Transverse colon (tissue), 4 donors: ENCODE results near the gene RUNX3. TPM values are rescaled to one million over a fixed set of nuclear protein-coding genes. Genes with fewer than 3 reads are reported as not detected.
"Not testable (repeated sequence)": the region's sequence is repeated elsewhere in the genome, so short reads cannot be mapped to it uniquely, and the experiment has no call there.

ENCODE experiments used
- DNase-seq: peaks from one replicate; pipeline ENCODE4 v3.0.0-alpha.2; 2019
- H3K27ac ChIP-seq, 4 donors: fragments of 200-600 bp; sonication (generic); 2 replicates each; pipeline ENCODE4 v1.5.1; 2016 to 2018; ENCODE audit warnings: inconsistent platforms in 4 of 4
- H3K27me3 ChIP-seq: fragments of 200-600 bp; sonication (generic); 2 replicates; pipeline ENCODE4 v1.5.1; 2017; ENCODE audit warnings: inconsistent platforms
- H3K36me3 ChIP-seq, 4 donors: fragments of 200-600 bp; sonication (generic); 2 replicates each; pipeline ENCODE4 v1.5.1; 2017 to 2019; ENCODE audit warnings: inconsistent platforms in 4 of 4
- H3K4me1 ChIP-seq, 4 donors: fragments of 200-600 bp; sonication (generic); 2 replicates each; pipeline ENCODE4 v1.5.1; 2017 to 2020; ENCODE audit warnings: inconsistent platforms in 4 of 4
- H3K4me3 ChIP-seq, 4 donors: fragments of 200-600 bp; sonication (generic); 1 replicate in 1 of 4; 2 replicates in 3 of 4; pipeline versions ENCODE4 v1.5.1 to v1.6.1; 2017 to 2019; ENCODE audit warnings: inconsistent platforms in 4 of 4
- H3K9me3 ChIP-seq, 2 donors: fragments of 200-600 bp; sonication (generic); 2 replicates each; pipeline ENCODE4 v1.5.1; 2017 to 2019; ENCODE audit warnings: inconsistent platforms in 2 of 2
- CTCF ChIP-seq, 5 experiments: fragments of 200-600 bp in 3 of 5; fragments of 450-650 bp in 2 of 5; sonication (generic) in 3 of 5; IDR thresholded peaks; 1 replicate in 2 of 5; 2 replicates in 3 of 5; pipeline ENCODE4 v1.5.1; 2016 to 2017; ENCODE audit warnings: antibody characterized with exemption in 5 of 5, inconsistent platforms in 3 of 5, mild to moderate bottlenecking in 2 of 5, moderate library complexity in 1 of 5
- EP300 ChIP-seq: sonication (generic); formaldehyde crosslinking; IDR thresholded peaks from one replicate; pipeline ENCODE4 v1.6.1; 2017; ENCODE audit warnings: antibody characterized with exemption, low read depth
- POLR2A ChIP-seq: fragments of 450-650 bp; IDR thresholded peaks from one replicate; pipeline ENCODE4 v1.6.1; 2016; ENCODE audit warnings: antibody characterized with exemption, mild to moderate bottlenecking, moderate library complexity
- POLR2AphosphoS5 ChIP-seq, 3 donors: sonication (generic); formaldehyde crosslinking; IDR thresholded peaks; one replicate each; pipeline ENCODE4 v1.6.1; 2016; ENCODE audit warnings: antibody characterized with exemption in 3 of 3
- WGBS, 2 donors: methylation state at CpG; one replicate each; pipeline ENCODE4 v1.1.5; 2018; ENCODE audit warnings: low coverage in 1 of 2; 5-methylcytosine and 5-hydroxymethylcytosine counted together
- in situ Hi-C, 4 donors: fragments of 200-750 bp; cut with MboI; loops; one replicate each; pipeline versions ENCODE4 v1.15.0 to v1.15.1; 2017; ENCODE audit warnings: low sequenced_read_pairs in 3 of 4, low pct_ligation_motif_present in 1 of 4, low pct_unique_long_range_greater_than_20kb in 1 of 4
- intact Hi-C: fragments of 100-400 bp; cut with DNase I; formaldehyde crosslinking; loops from one replicate; pipeline ENCODE4 v1.15.1; 2023; ENCODE audit warnings: low total_unique reads
- total RNA-seq, 4 donors: library from RNA; depleted of rRNA; stranded (reverse); fragments of >200 nt; gene quantifications; one replicate each; pipeline ENCODE4 v1.1.0, GENCODE V29; 2016

RUNX3 gene
- total RNA-seq, 4 donors from 2014 or later: 1.5 to 4.8 (median 3.4) TPM

- H3K4me3 ChIP-seq, H3K27me3 ChIP-seq, H3K36me3 ChIP-seq, H3K9me3 ChIP-seq, in situ Hi-C loops: not testable (repeated sequence)
- WGBS, 2 donors: 20 to 38% methylated on average over 1 of the region's 1 CpG
- peak in 1 of 3 donors; percentile 24 for TF ChIP-seq POLR2AphosphoS5 (IDR thresholded peaks at IDR 0.05)
- peaks cover 0 to 38% (median 6%) of the 10 kb centered on the region in 4 donors for H3K4me1 ChIP-seq
- H3K27ac ChIP-seq: peak overlapping the region in 1 of 4 donors; percentile 72
- intact Hi-C loops: loop anchor here (5.0 kb wide), 1 partner anchor 1311 kb away; no protein-coding TSS in a partner anchor
- DNase-seq: peak; percentile 4
Measured at GRCh38 chr1:24891367-24891766, 38.7 kb downstream of the RUNX3 start.

DNA sequence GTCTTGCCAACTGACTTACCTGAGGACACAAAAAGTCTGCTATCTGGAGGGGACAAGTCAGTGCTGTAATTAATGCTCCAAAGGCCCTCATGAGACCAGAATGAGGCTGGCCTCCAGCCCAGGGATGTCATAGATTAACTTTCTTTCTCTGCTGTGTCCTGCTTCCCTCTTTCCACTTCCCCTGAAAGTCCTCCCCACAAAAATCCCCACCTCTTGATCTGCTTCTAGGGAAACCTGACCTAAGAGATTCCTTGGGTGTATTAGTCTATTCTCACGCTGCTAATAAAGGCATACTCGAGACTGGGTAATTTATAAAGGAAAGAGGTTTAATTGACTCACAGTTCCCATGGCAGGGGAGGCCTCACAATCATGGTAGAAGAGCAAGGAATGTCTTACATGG is 39.2 kb downstream of the RUNX3 start:
- intact Hi-C loops (loop anchor here (5.0 kb wide), 1 partner anchor 1311 kb away; no protein-coding TSS in a partner anchor), in situ Hi-C loops (no loop called here)
- Histone ChIP-seq H3K27ac (peak overlapping the region in 1 of 4 donors; percentile 72), H3K36me3 (no peaks in the 10 kb centered on the region), H3K4me3 (no peak overlapping the region), H3K9me3 (peaks cover 0 to 4% of the 10 kb centered on the region in 2 donors), H3K27me3 (no peaks in the 10 kb centered on the region), H3K4me1 (peaks cover 0 to 37% (median 6%) of the 10 kb centered on the region in 4 donors)
- no peak for TF ChIP-seq CTCF (IDR thresholded peaks at IDR 0.05)
- no peak for TF ChIP-seq EP300
- no peak for TF ChIP-seq POLR2AphosphoS5 (IDR thresholded peaks at IDR 0.05)
- TF ChIP-seq POLR2A: no peak
- WGBS, 2 donors: 88% methylated on average over 2 of the region's 2 CpGs; no CpG with 5 or more reads in 1 of the 2 donors
- peak; percentile 7 for DNase-seq

GRCh38 chr1:24888971-24889676 is 41.0 kb downstream of the RUNX3 start:
- WGBS, 2 donors: 68 to 83% methylated on average over 2 to 4 of the region's 4 CpGs
- no peak overlapping the region for H3K27ac ChIP-seq
- DNase-seq: no peak

GRCh38 chr1:24888061-24888970 is 41.8 kb downstream of the RUNX3 start:
- 92% methylated on average over 9 of the region's 9 CpGs; no CpG with 5 or more reads in 1 of the 2 donors for WGBS, 2 donors
- TF ChIP-seq CTCF (IDR thresholded peaks at IDR 0.05): no peak
- TF ChIP-seq POLR2AphosphoS5 (IDR thresholded peaks at IDR 0.05): no peak
- no peak for TF ChIP-seq EP300
- TF ChIP-seq POLR2A: no peak
- Histone ChIP-seq H3K27me3 (no peaks in the 10 kb centered on the region), H3K27ac (no peak overlapping the region), H3K4me1 (peaks cover 0 to 28% (median 2%) of the 10 kb centered on the region in 4 donors), H3K4me3 (no peak overlapping the region), H3K9me3 (peaks cover 0 to 9% of the 10 kb centered on the region in 2 donors), H3K36me3 (no peaks in the 10 kb centered on the region)
- intact Hi-C loops (no loop called here), in situ Hi-C loops (no loop called here)
- peak; percentile 5 for DNase-seq

More at GRCh38 chr1:24888971-24889676, 41.0 kb downstream of the RUNX3 start:
- in situ Hi-C loops (no loop called here), intact Hi-C loops (no loop called here)
- no peak overlapping the region for H3K4me3 ChIP-seq
- peaks cover 0 to 35% (median 6%) of the 10 kb centered on the region in 4 donors for H3K4me1 ChIP-seq
- no peaks in the 10 kb centered on the region for H3K27me3 ChIP-seq
- TF ChIP-seq EP300 (no peak), POLR2AphosphoS5 (IDR thresholded peaks at IDR 0.05) (no peak), POLR2A (no peak), CTCF (IDR thresholded peaks at IDR 0.05) (no peak)
- H3K36me3 ChIP-seq: no peaks in the 10 kb centered on the region
- H3K9me3 ChIP-seq: peaks cover 0 to 4% of the 10 kb centered on the region in 2 donors
